GM13976 (cell line): ENCODE measurements around the gene TSSC4.

ENCODE experiments used
- DNase-seq: peaks from one replicate; pipeline ENCODE4 v3.0.0; 2012; ENCODE audit warnings: low spot score
- CTCF ChIP-seq: IDR thresholded peaks from 2 replicates; pipeline ENCODE4 v1.5.1; 2012; ENCODE audit warnings: borderline replicate concordance, mild to moderate bottlenecking; ENCODE audit not compliant: insufficient read depth; ENCODE audit errors: extremely low read depth, missing control alignments, control extremely low read depth
- in situ Hi-C: fragments of 300-500 bp; cut with MboI; formaldehyde crosslinking; loops from one replicate; pipeline ENCODE4 v1.12.0; 2022; ENCODE audit warnings: low sequenced_read_pairs, mixed read lengths, inconsistent platforms; ENCODE audit not compliant: unreplicated experiment

TSSC4 gene

GRCh38 chr11:2447253-2447950 lies 46.9 kb downstream of the TSSC4 start:
- in situ Hi-C loops = no loop called here
- no peak for TF ChIP-seq CTCF
- DNase-seq = no peak

- in situ Hi-C loops = no loop called here
- DNase-seq = no peak
- TF ChIP-seq CTCF = no peak
Measured at GRCh38 chr11:2447951-2448650, 47.6 kb downstream of the TSSC4 start.

GRCh38 chr11:2448661-2449547 lies 48.4 kb downstream of the TSSC4 start:
- no peak for TF ChIP-seq CTCF
- no peak for DNase-seq
- in situ Hi-C loops = no loop called here

- no peak for DNase-seq
- TF ChIP-seq CTCF = no peak
- in situ Hi-C loops = no loop called here
Measured at GRCh38 chr11:2449548-2450320, 49.2 kb downstream of the TSSC4 start.

- TF ChIP-seq CTCF = no peak
- in situ Hi-C loops = no loop called here
- DNase-seq = no peak
Measured at GRCh38 chr11:2450321-2451041, 49.9 kb downstream of the TSSC4 start.
